WERI-Rb-1 (cell line): Measurements from ENCODE around the gene RYR3.
A peak's percentile ranks its signal among the peaks of the same experiment; 100 is the strongest.

Experiments
- DNase-seq: peaks from one replicate; pipeline ENCODE4 v3.0.0-alpha.2; 2020
- H3K27ac ChIP-seq: fragments of 250-450 bp; sonication (Bioruptor Pico); 2 replicates; pipeline ENCODE4 v1.5.1; 2020; ENCODE audit warnings: mild to moderate bottlenecking, moderate library complexity
- H3K27me3 ChIP-seq: fragments of 250-450 bp; sonication (Bioruptor Pico); 2 replicates; pipeline ENCODE4 v1.5.1; 2021; ENCODE audit warnings: mild to moderate bottlenecking, low read depth, moderate library complexity; ENCODE audit not compliant: insufficient read depth, severe bottlenecking
- H3K36me3 ChIP-seq: fragments of 250-450 bp; sonication (Bioruptor Pico); 2 replicates; pipeline ENCODE4 v1.5.1; 2020; ENCODE audit warnings: mild to moderate bottlenecking, moderate library complexity
- H3K4me3 ChIP-seq: 2 replicates; pipeline ENCODE4 v1.5.1; 2011; ENCODE audit warnings: low read depth, mild to moderate bottlenecking, control low read depth, low read length
- H3K9me3 ChIP-seq: fragments of 250-450 bp; sonication (Bioruptor Pico); 2 replicates; pipeline ENCODE4 v1.5.1; 2021; ENCODE audit warnings: mild to moderate bottlenecking, moderate library complexity; ENCODE audit not compliant: severe bottlenecking
- CTCF ChIP-seq: IDR thresholded peaks from 2 replicates; pipeline ENCODE4 v1.5.1; 2011; ENCODE audit warnings: low read depth, mild to moderate bottlenecking, control low read depth, inconsistent platforms, low read length

Gene RYR3

GRCh38 chr15:33545866-33546265 is 235.1 kb downstream of the RYR3 start:
- TF ChIP-seq CTCF = no peak
- no peaks in the 10 kb centered on the region for H3K27me3 ChIP-seq
- H3K4me3 ChIP-seq = no peak overlapping the region
- H3K9me3 ChIP-seq = peaks cover 12% of the 10 kb centered on the region
- H3K27ac ChIP-seq = no peak overlapping the region
- peak; percentile 58 for DNase-seq
- no peaks in the 10 kb centered on the region for H3K36me3 ChIP-seq

GRCh38 chr15:33547876-33548275 is 237.1 kb downstream of the RYR3 start:
- DNase-seq = no peak

GRCh38 chr15:33551860-33552259 is 241.1 kb downstream of the RYR3 start:
- Histone ChIP-seq H3K27me3 (no peaks in the 10 kb centered on the region), H3K9me3 (peaks cover 12% of the 10 kb centered on the region), H3K36me3 (no peaks in the 10 kb centered on the region), H3K27ac (no peak overlapping the region), H3K4me3 (no peak overlapping the region)
- no peak for TF ChIP-seq CTCF
- DNase-seq = no peak

More at GRCh38 chr15:33547876-33548275, 237.1 kb downstream of the RYR3 start:
- H3K27me3 ChIP-seq = no peaks in the 10 kb centered on the region
- H3K27ac ChIP-seq = no peak overlapping the region
- H3K4me3 ChIP-seq = no peak overlapping the region
- H3K9me3 ChIP-seq = peaks cover 12% of the 10 kb centered on the region
- TF ChIP-seq CTCF = no peak
- H3K36me3 ChIP-seq = no peaks in the 10 kb centered on the region

- TF ChIP-seq CTCF = no peak
- no peak for DNase-seq
- H3K9me3 ChIP-seq = peaks cover 12% of the 10 kb centered on the region
- H3K36me3 ChIP-seq = no peaks in the 10 kb centered on the region
- no peak overlapping the region for H3K27ac ChIP-seq
- H3K4me3 ChIP-seq = no peak overlapping the region
- H3K27me3 ChIP-seq = no peaks in the 10 kb centered on the region
Observed at GRCh38 chr15:33553157-33553556, 242.4 kb downstream of the RYR3 start.

- no peak for TF ChIP-seq CTCF
- DNase-seq = no peak
- H3K27ac ChIP-seq = no peak overlapping the region
Observed at GRCh38 chr15:33559207-33559890, 248.6 kb downstream of the RYR3 start.

GRCh38 chr15:33561407-33561806 is 250.6 kb downstream of the RYR3 start:
- no peak overlapping the region for H3K27ac ChIP-seq
- H3K9me3 ChIP-seq = no peaks in the 10 kb centered on the region

More at GRCh38 chr15:33559207-33559890, 248.6 kb downstream of the RYR3 start:
- Histone ChIP-seq H3K4me3 (no peak overlapping the region), H3K36me3 (no peaks in the 10 kb centered on the region), H3K9me3 (no peaks in the 10 kb centered on the region), H3K27me3 (no peaks in the 10 kb centered on the region)

More at GRCh38 chr15:33561407-33561806, 250.6 kb downstream of the RYR3 start:
- DNase-seq = no peak
- Histone ChIP-seq H3K27me3 (no peaks in the 10 kb centered on the region), H3K4me3 (no peak overlapping the region), H3K36me3 (no peaks in the 10 kb centered on the region)
- TF ChIP-seq CTCF = no peak
